BJ (cell line): Measurements from ENCODE around the gene RHEBL1. TPM values are rescaled to one million over a fixed set of nuclear protein-coding genes. Genes with fewer than 3 reads are reported as not detected.

ENCODE experiments used
- CTCF ChIA-PET: fragments of 350-600 bp; formaldehyde crosslinking; extraction: SDS; loops from one replicate; lab custom pipeline; 2021; ENCODE audit warnings: antibody characterized with exemption, inconsistent platforms; lab: Yijun Ruan, JAX
- POLR2A ChIA-PET: fragments of 300-600 bp; sonication (Branson Sonifier 250); formaldehyde crosslinking; extraction: SDS; loops from one replicate; lab custom pipeline; 2021; ENCODE audit warnings: antibody characterized with exemption; lab: Charles Lee
- DNase-seq: peaks from one replicate; pipeline ENCODE4 v3.0.0-alpha.2; 2011; ENCODE audit warnings: low read depth
- H3K27me3 ChIP-seq: 2 replicates; pipeline ENCODE4 v1.6.0; 2011; ENCODE audit warnings: low read length; ENCODE audit not compliant: control insufficient read depth, insufficient read depth
- H3K36me3 ChIP-seq: 2 replicates; pipeline ENCODE4 v1.5.1; 2011; ENCODE audit warnings: low read length; ENCODE audit not compliant: control insufficient read depth, insufficient read depth
- H3K4me3 ChIP-seq: 2 replicates; pipeline ENCODE4 v1.5.1; 2011; ENCODE audit warnings: low read depth, mild to moderate bottlenecking, control low read depth, low read length
- polyA plus RNA-seq: library from polyadenylated mRNA; depleted of rRNA; stranded (reverse); fragments of >200 nt; gene quantifications from 2 replicates; pipeline ENCODE4 v1.2.3, GENCODE V29; 2011
- TF ChIP-seq, protein P1 (sequence below): IDR thresholded peaks from 2 replicates; pipeline ENCODE4 v1.5.1; 2011; ENCODE audit warnings: low read depth, mild to moderate bottlenecking, control low read depth, inconsistent platforms, low read length, moderate library complexity; ENCODE audit not compliant: insufficient read depth

The RHEBL1 gene
- polyA plus RNA-seq, 1 experiment, result 1.3 TPM

DNA sequence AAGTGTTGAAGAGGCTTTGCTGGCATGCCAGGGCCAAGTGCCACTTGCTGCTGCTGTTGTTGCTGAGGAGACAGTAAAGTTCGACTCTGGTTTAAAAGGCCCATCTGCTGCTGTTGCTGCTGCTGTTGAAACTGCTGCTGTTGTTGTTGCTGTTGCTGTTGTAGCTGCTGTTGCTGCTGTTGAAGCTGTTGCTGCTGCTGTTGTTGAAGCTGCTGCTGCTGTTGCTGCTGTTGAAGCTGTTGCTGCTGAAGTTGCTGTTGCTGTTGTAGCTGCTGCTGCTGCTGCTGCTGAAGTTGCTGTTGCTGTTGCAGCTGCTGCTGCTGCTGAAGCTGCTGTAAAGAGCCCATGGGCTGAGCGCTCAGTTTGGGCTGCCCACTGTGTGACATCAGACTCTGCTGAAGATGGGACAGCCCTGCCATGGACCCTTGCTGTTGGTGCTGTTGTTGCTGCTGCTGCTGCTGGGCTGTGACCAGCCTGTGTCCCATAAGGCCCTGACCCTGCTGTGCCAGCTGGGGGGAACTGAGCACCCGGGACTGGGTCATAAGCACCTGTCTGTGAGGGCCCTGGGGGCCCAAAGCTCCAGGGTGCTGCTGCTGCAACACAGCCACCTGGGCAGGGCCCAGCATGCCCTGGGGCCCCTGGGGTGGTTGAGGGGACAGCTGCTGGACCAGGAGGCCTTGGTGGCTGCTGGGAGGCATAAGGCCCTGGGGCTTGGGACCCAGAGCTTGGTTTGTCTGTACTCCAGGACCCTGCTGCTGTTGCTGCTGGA is 36.9 kb downstream of the RHEBL1 start:
- TF ChIP-seq, protein P1, sequence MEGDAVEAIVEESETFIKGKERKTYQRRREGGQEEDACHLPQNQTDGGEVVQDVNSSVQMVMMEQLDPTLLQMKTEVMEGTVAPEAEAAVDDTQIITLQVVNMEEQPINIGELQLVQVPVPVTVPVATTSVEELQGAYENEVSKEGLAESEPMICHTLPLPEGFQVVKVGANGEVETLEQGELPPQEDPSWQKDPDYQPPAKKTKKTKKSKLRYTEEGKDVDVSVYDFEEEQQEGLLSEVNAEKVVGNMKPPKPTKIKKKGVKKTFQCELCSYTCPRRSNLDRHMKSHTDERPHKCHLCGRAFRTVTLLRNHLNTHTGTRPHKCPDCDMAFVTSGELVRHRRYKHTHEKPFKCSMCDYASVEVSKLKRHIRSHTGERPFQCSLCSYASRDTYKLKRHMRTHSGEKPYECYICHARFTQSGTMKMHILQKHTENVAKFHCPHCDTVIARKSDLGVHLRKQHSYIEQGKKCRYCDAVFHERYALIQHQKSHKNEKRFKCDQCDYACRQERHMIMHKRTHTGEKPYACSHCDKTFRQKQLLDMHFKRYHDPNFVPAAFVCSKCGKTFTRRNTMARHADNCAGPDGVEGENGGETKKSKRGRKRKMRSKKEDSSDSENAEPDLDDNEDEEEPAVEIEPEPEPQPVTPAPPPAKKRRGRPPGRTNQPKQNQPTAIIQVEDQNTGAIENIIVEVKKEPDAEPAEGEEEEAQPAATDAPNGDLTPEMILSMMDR, result no peak
- no peak overlapping the region for H3K4me3 ChIP-seq
- CTCF ChIA-PET, result interaction anchor here (0.7 to 6.6 kb wide), 5 partner anchors 12 to 36 kb away, joined by 3 to 33 read pairs (median 3); no protein-coding TSS in a partner anchor
- DNase-seq, result no peak
- H3K36me3 ChIP-seq, result peaks cover 69% of the 10 kb centered on the region
- POLR2A ChIA-PET, result no interaction called here
- no peaks in the 10 kb centered on the region for H3K27me3 ChIP-seq

DNA sequence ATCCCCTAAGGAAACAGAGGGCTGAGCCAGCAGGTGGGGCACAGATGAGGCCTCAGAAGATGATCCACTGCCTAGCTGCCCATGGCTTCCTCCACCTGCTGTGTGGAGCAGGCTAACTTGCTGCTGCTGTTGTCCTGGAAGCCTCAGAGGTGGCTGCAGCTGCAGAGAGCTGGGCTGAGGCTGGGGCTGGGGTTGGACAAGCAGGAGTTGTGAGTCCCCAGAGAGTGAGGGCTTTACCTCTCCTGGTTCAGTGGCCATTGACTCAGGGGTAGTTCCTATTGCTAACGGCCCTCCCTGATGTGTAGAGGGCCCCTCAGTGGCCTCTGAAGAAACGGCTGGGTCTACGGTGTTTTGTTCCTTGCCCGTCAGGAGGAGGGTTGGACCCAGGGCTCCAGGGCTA is 37.5 kb downstream of the RHEBL1 start:
- no peak for DNase-seq
- CTCF ChIA-PET, result interaction anchor here (0.9 to 6.6 kb wide), 2 partner anchors 13 to 16 kb away, joined by 3 to 33 read pairs; no protein-coding TSS in a partner anchor
- no peak overlapping the region for H3K4me3 ChIP-seq
- TF ChIP-seq, protein P1, result no peak
- peaks cover 69% of the 10 kb centered on the region for H3K36me3 ChIP-seq
- POLR2A ChIA-PET, result no interaction called here
- H3K27me3 ChIP-seq, result no peaks in the 10 kb centered on the region

DNA sequence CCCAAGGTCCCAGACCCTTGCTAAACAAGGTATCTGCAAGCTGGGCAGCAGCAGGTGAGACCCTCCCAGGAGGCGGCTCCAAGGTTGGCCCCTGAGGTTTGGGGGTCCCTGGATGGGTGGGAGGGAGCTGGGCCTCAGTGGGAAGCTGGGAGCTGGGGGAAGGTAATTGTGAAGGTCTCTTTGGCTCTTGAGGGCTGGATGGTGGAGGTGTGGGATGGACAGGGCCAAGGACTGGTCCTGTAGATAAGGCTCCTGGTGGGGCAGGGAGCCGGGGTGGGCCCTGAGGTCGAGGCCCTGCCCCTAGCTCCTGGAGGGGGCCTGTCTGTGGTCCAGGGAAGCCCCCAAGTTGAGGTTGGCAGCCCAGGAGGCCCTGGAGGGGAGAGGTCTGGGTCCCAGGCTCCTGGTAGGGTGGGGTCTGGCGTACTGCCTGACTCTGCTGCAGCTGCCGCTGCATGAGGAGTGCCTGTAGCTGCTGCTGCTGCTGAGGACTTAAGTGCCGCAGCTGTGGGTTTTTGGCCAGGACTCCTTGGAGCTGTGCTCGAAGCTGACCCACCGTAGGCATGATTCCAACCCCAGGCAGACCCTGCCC is 38.1 kb downstream of the RHEBL1 start:
- ChIA-PET POLR2A (no interaction called here), CTCF (interaction anchor here (1.2 to 6.6 kb wide), 3 partner anchors 12 to 15 kb away, joined by 3 to 33 read pairs (median 3); no protein-coding TSS in a partner anchor)
- TF ChIP-seq, protein P1, result no peak
- H3K27me3 ChIP-seq, result no peaks in the 10 kb centered on the region
- H3K4me3 ChIP-seq, result no peak overlapping the region
- peaks cover 67% of the 10 kb centered on the region for H3K36me3 ChIP-seq
- DNase-seq, result no peak

DNA sequence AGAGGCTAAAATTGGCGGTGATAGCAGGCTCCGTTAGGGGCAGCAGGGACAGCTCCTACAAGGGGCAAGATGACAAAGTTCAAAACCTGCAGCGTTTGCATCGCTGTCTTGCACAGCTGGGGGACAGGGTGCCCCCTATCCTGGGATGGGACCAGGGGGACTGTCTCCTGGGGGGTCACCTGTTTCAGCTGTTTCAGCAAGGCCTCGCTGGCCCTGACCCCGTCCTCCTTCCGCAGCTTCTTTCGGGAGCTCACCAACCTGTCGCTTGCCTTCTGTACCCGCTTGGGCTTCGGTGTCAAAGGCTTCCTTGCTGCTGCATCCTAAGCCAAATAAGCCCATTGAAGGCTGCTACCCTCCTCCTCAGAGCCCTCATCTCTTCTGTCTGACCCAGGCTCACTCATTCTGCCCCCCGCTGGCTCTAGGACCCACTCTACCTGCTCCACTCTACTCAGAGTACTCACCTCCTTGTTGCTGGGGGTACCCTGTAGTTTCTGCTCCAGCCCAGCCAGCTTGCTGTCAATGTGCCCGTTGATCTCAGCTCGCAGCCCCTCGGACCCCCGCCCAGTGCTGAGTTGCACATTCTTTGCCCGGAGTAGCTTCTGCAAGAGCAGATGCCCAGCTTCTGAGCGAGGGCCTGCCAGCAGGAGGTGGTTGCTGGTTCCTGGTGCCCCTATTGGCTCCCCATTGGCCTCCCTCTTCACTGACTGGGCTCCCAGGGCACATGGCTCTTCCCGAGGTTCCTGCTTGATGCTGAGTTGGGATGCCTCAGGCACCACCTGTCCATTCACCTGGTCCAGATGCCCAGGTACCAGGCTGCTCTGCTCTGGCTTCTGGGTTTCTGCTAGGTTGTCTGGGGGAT is 38.8 kb downstream of the RHEBL1 start:
- DNase-seq, result no peak
- TF ChIP-seq, protein P1, result no peak
- Histone ChIP-seq H3K4me3 (no peak overlapping the region), H3K27me3 (no peaks in the 10 kb centered on the region), H3K36me3 (peaks cover 74% of the 10 kb centered on the region)
- ChIA-PET POLR2A (no interaction called here), CTCF (interaction anchor here (0.9 to 6.6 kb wide), 8 partner anchors 8 to 68 kb away, joined by 3 to 33 read pairs (median 4); no protein-coding TSS in a partner anchor)

DNA sequence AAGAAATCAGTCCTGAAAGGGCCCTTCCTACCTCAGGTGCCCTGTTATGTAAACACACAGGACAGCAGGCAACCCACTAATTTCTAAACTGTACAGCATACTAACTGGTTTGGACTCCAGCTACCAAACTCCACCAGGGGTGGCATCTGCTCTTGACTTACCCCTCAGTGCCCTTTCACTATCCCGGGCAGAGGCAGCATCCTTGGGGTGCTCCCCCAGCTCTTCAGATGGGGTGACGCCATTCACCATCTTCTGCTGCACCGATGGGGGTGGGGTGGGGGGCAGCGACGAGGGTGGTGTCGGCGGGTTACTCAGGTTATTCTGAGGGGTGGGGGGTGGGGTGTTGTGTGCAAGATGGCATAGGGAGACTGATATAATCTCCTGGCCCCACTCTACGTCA is 39.7 kb downstream of the RHEBL1 start:
- Histone ChIP-seq H3K27me3 (no peaks in the 10 kb centered on the region), H3K36me3 (peaks cover 73% of the 10 kb centered on the region), H3K4me3 (no peak overlapping the region)
- TF ChIP-seq, protein P1, result no peak
- ChIA-PET POLR2A (no interaction called here), CTCF (interaction anchor here (0.9 to 2.2 kb wide), 8 partner anchors 9 to 68 kb away, joined by 3 to 10 read pairs (median 4); partner anchors contain the start of gene PRKAG1)
- DNase-seq, result no peak
